GM08714 (cell line): Measurements from ENCODE around the gene TNFRSF21.
A peak's percentile ranks its signal among the peaks of the same experiment; 100 is the strongest.

Source experiments
- H3K4me3 ChIP-seq: fragments of 200-500 bp; sonication (Bioruptor generic); 2 replicates; pipeline ENCODE4 v1.5.1; 2014; ENCODE audit warnings: mild to moderate bottlenecking, low read length, inconsistent platforms
- ZNF274 ChIP-seq: IDR thresholded peaks from 2 replicates; pipeline ENCODE4 v1.6.1; 2012; ENCODE audit warnings: mild to moderate bottlenecking, low read depth, low read length

Gene TNFRSF21

GRCh38 chr6:47307362-47308197, 2.1 kb downstream of the TNFRSF21 start:
- peak overlapping the region; percentile 63 for H3K4me3 ChIP-seq
- TF ChIP-seq ZNF274, result no peak

DNA sequence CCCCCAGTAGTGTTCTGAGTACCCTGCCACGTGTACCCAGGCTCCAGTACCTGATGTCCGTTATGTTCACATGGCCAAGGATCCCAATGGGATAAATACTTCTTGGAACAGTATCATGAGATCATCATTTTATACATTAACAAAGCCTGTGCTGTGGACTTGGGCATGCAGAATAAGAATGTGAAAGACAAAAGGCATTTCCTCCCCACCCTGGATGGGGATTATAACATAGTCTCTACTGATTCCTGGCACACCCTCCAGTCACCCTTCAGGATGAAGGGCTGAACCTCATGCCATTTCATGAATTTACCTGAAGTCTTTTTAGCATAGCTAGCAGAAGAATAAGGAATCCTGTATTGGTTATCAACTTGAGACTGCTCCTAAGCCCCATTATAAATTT, 2.8 kb downstream of the TNFRSF21 start:
- H3K4me3 ChIP-seq, result no peak overlapping the region
- no peak for TF ChIP-seq ZNF274

GRCh38 chr6:47303861-47304260, 5.8 kb downstream of the TNFRSF21 start:
- H3K4me3 ChIP-seq, result no peak overlapping the region
- TF ChIP-seq ZNF274, result no peak

GRCh38 chr6:47303342-47303741, 6.4 kb downstream of the TNFRSF21 start:
- no peak overlapping the region for H3K4me3 ChIP-seq

GRCh38 chr6:47302043-47302442, 7.7 kb downstream of the TNFRSF21 start:
- H3K4me3 ChIP-seq, result no peak overlapping the region
- no peak for TF ChIP-seq ZNF274

More at GRCh38 chr6:47303342-47303741, 6.4 kb downstream of the TNFRSF21 start:
- no peak for TF ChIP-seq ZNF274

DNA sequence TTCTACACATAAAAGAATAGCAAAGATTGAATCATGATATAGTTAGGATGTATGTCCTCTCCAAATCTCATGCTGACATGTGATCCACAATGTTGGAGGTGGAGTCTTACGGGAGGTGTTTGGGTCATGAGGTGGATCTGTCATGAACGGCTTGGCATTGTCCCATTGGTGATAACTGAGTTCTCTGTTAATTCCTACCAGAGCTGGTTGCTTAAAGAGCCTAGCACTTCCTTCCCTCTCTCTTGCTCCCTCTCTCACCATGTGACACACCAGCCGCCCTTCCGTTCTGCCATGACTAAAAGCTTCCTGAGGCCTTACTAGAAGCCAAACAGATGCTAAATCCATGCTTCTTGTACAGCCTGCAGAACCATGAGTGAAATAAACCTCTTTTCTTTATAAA, 8.3 kb downstream of the TNFRSF21 start:
- TF ChIP-seq ZNF274, result no peak
- H3K4me3 ChIP-seq, result no peak overlapping the region

DNA sequence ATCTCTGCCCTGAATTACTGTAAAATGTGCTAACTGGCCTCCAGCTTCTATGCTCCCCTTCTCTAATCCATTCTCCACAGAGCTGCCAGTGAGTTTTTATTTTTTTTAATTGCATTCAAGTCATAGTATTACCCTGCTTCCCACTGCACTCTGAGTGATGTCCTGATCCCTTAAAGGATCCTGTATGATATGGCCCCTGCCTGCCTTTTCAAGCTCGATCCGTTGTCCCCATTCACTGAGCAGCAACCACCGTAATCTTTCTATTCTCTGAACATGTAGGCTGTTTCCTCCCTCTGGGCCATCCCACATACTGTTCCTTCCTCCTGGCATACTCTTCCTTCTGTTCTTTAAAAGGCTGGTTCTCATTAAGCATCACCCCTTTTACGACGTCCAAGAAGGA, 9.3 kb downstream of the TNFRSF21 start:
- H3K4me3 ChIP-seq, result no peak overlapping the region
- no peak for TF ChIP-seq ZNF274

GRCh38 chr6:47299965-47300364, 9.7 kb downstream of the TNFRSF21 start:
- no peak overlapping the region for H3K4me3 ChIP-seq
- no peak for TF ChIP-seq ZNF274

DNA sequence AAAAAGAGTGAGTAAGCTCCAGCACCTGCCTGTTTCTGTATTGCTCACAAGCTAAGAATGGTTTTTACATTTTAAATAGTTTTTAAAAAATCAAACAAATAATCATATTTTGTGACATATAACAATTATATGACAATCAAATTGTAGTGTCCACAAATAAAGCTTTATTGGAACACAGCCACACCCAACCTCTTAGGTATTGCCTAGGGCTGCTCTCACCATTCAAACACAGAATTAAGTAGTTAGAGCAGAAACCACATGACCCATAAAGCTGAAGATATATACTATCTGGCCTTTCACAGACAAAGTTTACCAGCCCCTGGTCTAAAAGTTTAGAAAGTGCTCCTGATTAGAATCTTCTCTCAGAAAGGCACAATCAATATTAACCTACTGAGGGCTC, 11.2 kb downstream of the TNFRSF21 start:
- no peak for TF ChIP-seq ZNF274
- no peak overlapping the region for H3K4me3 ChIP-seq

- no peak overlapping the region for H3K4me3 ChIP-seq
- TF ChIP-seq ZNF274, result no peak
Measured at GRCh38 chr6:47294990-47295389, 14.7 kb downstream of the TNFRSF21 start.

GRCh38 chr6:47292944-47293343, 16.8 kb downstream of the TNFRSF21 start:
- no peak overlapping the region for H3K4me3 ChIP-seq
- no peak for TF ChIP-seq ZNF274

- TF ChIP-seq ZNF274, result no peak
- H3K4me3 ChIP-seq, result no peak overlapping the region
Measured at GRCh38 chr6:47292027-47292426, 17.7 kb downstream of the TNFRSF21 start.

GRCh38 chr6:47290124-47290834, 19.4 kb downstream of the TNFRSF21 start:
- no peak for TF ChIP-seq ZNF274
- no peak overlapping the region for H3K4me3 ChIP-seq

DNA sequence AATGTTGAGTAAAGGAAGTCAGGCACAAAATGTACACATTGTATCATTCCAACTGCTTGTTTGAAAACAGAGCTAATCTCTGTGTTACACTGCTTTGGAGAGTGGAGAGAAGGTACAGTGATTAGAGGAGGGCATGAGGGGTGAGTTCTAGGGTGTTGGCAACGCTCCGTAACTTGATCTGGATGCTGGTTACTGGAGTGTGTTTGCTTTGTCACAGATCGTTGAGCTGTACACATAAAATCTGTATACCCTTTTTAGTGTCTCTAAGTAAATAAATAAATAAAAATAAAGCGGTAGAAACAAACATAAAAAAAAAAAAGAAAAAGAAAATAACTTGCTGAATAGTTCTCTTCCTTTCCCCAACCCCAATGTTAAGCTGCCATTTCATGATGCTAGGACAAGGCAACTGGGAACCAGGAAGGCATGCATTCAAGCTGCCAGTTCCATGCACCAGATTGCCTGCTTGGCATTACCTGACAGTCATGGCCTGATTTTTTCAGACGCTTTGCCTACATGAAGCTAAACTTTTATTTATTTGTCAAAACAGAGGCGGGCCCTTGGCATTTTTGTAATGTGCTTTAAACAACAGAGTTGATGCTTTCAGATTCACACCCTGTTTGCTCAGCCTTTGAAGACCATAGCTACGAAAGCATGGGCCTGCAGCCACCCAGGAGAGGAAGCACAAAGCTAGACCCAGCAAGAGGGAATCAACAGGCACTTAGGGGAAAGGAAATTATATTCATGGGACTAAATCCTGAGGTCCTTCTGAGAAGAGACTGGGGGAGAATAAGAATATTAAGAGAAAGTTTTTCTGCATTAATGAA, 21.2 kb downstream of the TNFRSF21 start:
- H3K4me3 ChIP-seq, result no peak overlapping the region
- no peak for TF ChIP-seq ZNF274
